DOHH2 (cell line): Measurements from ENCODE around the gene HABP2.

Source experiments
- H3F3A ChIP-seq: fragments of 200-600 bp; sonication (generic), shearing (Covaris generic); 2 replicates; pipeline ENCODE4 v1.6.0; 2016; ENCODE audit warnings: antibody characterized with exemption, mild to moderate bottlenecking; ENCODE audit not compliant: control insufficient read depth, insufficient read depth
- H3K27ac ChIP-seq: fragments of 200-600 bp; sonication (generic); 2 replicates; pipeline ENCODE4 v1.5.1; 2014; ENCODE audit warnings: low read depth, mild to moderate bottlenecking, low read length, moderate library complexity
- H3K27me3 ChIP-seq: fragments of 200-600 bp; sonication (generic); 2 replicates; pipeline ENCODE4 v1.6.1; 2014; ENCODE audit warnings: mild to moderate bottlenecking, low read length, mixed read lengths; ENCODE audit not compliant: control insufficient read depth
- H3K36me3 ChIP-seq: fragments of 200-600 bp; sonication (generic); 2 replicates; pipeline ENCODE4 v1.6.1; 2014; ENCODE audit warnings: mild to moderate bottlenecking, low read length, moderate library complexity, mixed read lengths; ENCODE audit not compliant: control insufficient read depth
- H3K4me1 ChIP-seq: fragments of 200-600 bp; sonication (generic); 2 replicates; pipeline ENCODE4 v1.6.1; 2014; ENCODE audit warnings: mild to moderate bottlenecking, low read length, mixed read lengths; ENCODE audit not compliant: control insufficient read depth
- H3K4me2 ChIP-seq: fragments of 200-600 bp; sonication (generic); 2 replicates; pipeline ENCODE4 v1.6.0; 2014; ENCODE audit warnings: mild to moderate bottlenecking, low read length, moderate library complexity
- H3K4me3 ChIP-seq: fragments of 200-600 bp; sonication (generic); 2 replicates; pipeline ENCODE4 v1.5.1; 2014; ENCODE audit warnings: mild to moderate bottlenecking, low read length, mixed read lengths
- H3K79me2 ChIP-seq: fragments of 200-600 bp; sonication (generic); 2 replicates; pipeline ENCODE4 v1.6.1; 2014; ENCODE audit warnings: mild to moderate bottlenecking, low read length, mixed read lengths; ENCODE audit not compliant: control insufficient read depth
- H3K9me2 ChIP-seq: fragments of 200-600 bp; sonication (generic); replicated peaks from 2 replicates; pipeline ENCODE4 v1.6.1; 2014; ENCODE audit warnings: mild to moderate bottlenecking, low read length, mixed read lengths; ENCODE audit not compliant: control insufficient read depth
- H3K9me3 ChIP-seq: fragments of 200-600 bp; sonication (generic); 2 replicates; pipeline ENCODE4 v1.6.1; 2014; ENCODE audit warnings: antibody characterized with exemption, low read length, mixed read lengths; ENCODE audit not compliant: control insufficient read depth, insufficient read depth
- H4K20me1 ChIP-seq: fragments of 200-600 bp; sonication (generic); 2 replicates; pipeline ENCODE4 v1.6.0; 2014; ENCODE audit warnings: low read depth, mild to moderate bottlenecking, antibody characterized with exemption, low read length, moderate library complexity; ENCODE audit not compliant: control insufficient read depth, insufficient read depth
- EZH2phosphoT487 ChIP-seq: fragments of 200-600 bp; sonication (generic); IDR thresholded peaks from 2 replicates; pipeline ENCODE4 v1.6.1; 2017; ENCODE audit warnings: borderline replicate concordance, mild to moderate bottlenecking, antibody characterized with exemption, low read length, moderate library complexity, mixed read lengths
- TF ChIP-seq, protein P1 (sequence below): fragments of 200-600 bp; sonication (generic); IDR thresholded peaks from one replicate; pipeline ENCODE4 v1.5.1; 2014; ENCODE audit warnings: antibody characterized with exemption, mild to moderate bottlenecking, low read depth, low read length; ENCODE audit not compliant: poor library complexity, severe bottlenecking

The HABP2 gene

DNA sequence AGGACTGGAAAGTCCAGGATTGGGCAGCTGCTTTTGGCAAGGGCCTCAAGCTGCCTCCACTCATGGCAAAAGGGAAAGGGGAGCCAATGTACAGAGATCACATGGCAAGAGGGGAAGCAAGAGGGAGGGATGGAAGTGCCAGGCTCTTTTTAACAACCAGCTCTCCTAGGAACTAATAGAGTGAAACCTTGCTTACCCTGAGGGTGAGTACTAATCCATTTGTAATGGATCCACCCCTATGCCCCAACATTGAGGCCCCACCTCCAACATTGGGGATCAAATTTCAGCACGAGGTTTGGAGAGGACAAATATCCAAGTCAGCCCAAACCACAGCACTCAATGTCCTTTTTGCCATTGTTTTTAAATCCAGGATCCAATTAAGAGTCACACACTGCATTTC lies 12.5 kb downstream of the HABP2 start:
- no peak overlapping the region for H3K4me2 ChIP-seq
- H3K4me1 ChIP-seq: no peaks in the 10 kb centered on the region
- H3K27ac ChIP-seq: no peak overlapping the region
- no peak overlapping the region for H3K4me3 ChIP-seq
- no peaks in the 10 kb centered on the region for H3K79me2 ChIP-seq
- no peaks in the 10 kb centered on the region for H3K9me2 ChIP-seq
- H3F3A ChIP-seq: no peaks in the 10 kb centered on the region
- TF ChIP-seq, protein P1, sequence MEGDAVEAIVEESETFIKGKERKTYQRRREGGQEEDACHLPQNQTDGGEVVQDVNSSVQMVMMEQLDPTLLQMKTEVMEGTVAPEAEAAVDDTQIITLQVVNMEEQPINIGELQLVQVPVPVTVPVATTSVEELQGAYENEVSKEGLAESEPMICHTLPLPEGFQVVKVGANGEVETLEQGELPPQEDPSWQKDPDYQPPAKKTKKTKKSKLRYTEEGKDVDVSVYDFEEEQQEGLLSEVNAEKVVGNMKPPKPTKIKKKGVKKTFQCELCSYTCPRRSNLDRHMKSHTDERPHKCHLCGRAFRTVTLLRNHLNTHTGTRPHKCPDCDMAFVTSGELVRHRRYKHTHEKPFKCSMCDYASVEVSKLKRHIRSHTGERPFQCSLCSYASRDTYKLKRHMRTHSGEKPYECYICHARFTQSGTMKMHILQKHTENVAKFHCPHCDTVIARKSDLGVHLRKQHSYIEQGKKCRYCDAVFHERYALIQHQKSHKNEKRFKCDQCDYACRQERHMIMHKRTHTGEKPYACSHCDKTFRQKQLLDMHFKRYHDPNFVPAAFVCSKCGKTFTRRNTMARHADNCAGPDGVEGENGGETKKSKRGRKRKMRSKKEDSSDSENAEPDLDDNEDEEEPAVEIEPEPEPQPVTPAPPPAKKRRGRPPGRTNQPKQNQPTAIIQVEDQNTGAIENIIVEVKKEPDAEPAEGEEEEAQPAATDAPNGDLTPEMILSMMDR: no peak
- no peak for TF ChIP-seq EZH2phosphoT487
- H3K36me3 ChIP-seq: no peaks in the 10 kb centered on the region
- H4K20me1 ChIP-seq: no peaks in the 10 kb centered on the region
- no peaks in the 10 kb centered on the region for H3K9me3 ChIP-seq
- H3K27me3 ChIP-seq: no peaks in the 10 kb centered on the region

DNA sequence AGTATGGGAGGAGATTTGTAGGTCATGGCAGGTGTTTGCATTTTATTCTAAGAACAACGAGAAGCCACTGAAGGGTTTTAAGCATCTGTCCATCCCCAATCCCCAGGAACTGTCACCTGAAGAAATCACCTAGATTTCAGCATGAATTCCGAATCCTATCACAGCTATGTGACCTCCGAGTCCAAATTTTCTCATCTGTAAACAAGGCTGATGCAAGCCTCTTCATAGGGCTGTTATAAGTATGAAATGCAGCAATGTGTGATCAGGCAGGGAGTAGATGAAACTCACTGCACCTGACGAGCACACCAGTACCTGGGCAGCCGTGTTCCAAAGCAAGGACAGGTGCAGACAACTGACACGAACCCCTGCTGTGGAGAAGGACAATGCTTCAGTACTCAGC lies 14.0 kb downstream of the HABP2 start:
- no peaks in the 10 kb centered on the region for H3K27me3 ChIP-seq
- H3K9me3 ChIP-seq: no peaks in the 10 kb centered on the region
- no peak overlapping the region for H3K4me2 ChIP-seq
- no peaks in the 10 kb centered on the region for H3K79me2 ChIP-seq
- H3F3A ChIP-seq: no peaks in the 10 kb centered on the region
- H3K27ac ChIP-seq: no peak overlapping the region
- no peaks in the 10 kb centered on the region for H3K36me3 ChIP-seq
- TF ChIP-seq EZH2phosphoT487: no peak
- TF ChIP-seq, protein P1: no peak
- no peaks in the 10 kb centered on the region for H3K9me2 ChIP-seq
- H3K4me1 ChIP-seq: no peaks in the 10 kb centered on the region
- H3K4me3 ChIP-seq: no peak overlapping the region
- H4K20me1 ChIP-seq: no peaks in the 10 kb centered on the region

DNA sequence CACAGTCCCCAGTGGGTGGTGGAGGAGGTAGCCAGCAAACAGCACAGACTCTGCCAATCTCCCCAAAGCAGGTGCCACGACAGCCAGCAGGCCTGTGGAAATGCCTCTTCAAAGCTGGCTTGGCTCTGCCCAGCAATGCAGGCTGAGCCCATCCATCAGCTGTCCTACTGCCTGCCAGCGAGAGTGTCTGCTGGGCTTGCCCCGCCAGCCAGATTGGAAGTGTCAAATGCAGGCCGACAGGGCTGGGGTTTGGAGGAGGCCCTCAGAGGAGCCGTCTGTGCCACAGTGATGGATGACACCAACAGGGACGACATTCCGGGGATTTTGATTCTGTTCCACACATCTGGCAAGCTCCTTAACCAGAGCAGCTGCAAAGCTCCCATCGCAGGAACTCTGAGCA lies 16.7 kb downstream of the HABP2 start:
- Histone ChIP-seq H3K27me3 (no peaks in the 10 kb centered on the region), H3K79me2 (no peaks in the 10 kb centered on the region), H4K20me1 (no peaks in the 10 kb centered on the region), H3K9me3 (no peaks in the 10 kb centered on the region), H3K4me1 (no peaks in the 10 kb centered on the region), H3K4me2 (no peak overlapping the region), H3K9me2 (no peaks in the 10 kb centered on the region), H3F3A (no peaks in the 10 kb centered on the region), H3K27ac (no peak overlapping the region), H3K36me3 (no peaks in the 10 kb centered on the region), H3K4me3 (no peak overlapping the region)
- TF ChIP-seq EZH2phosphoT487: no peak
- TF ChIP-seq, protein P1: no peak
